ENCODE data around the gene TUSC2.

GRCh38 chr3:50358355-50358910 lies 30.4 kb upstream of the TUSC2 start:
- TF ChIP-seq POLR2A (IDR thresholded peaks at IDR 0.05) (no peak), CTCF (IDR thresholded peaks at IDR 0.05) (no peak), EP300 (IDR thresholded peaks at IDR 0.05) (no peak), POLR2AphosphoS5 (IDR thresholded peaks at IDR 0.05) (no peak)
